ENCODE results near the gene TIMM50.

DNA sequence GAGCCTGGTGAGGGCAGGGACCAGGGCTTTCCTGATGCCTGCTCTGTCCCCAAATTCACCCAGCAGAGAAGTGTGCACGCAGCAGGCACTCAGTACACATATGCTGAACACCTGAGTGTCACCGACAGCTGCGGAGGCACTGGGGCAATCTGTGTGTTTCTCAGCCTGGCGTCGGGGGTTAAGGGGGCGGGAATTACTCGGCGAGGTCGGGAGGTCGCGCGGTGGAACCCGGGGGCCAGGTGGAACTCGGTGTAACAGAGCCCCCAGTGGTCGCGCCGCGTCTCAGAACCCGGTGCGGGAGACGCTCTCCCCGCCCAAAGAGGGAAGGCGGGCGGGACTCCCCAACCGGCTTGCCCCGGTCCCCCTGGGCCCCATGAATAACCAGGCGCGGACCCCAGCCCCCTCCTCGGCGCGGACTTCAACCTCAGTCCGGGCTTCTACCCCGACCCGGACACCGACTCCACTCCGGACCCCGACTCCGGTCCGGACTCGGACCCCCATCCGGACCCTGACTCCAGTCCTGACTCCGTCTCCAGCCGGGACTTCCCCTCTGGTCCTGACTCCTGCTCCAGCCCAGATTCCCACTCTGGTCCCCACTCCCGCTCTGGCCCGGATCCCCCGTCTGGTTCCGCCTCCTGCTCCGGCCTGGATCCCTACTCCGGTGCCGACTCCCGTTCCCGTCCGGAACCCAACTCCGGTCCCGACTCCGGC lies 34.4 kb downstream of the TIMM50 start, which contains the start of gene SELENOV:
- TF ChIP-seq, protein P1, sequence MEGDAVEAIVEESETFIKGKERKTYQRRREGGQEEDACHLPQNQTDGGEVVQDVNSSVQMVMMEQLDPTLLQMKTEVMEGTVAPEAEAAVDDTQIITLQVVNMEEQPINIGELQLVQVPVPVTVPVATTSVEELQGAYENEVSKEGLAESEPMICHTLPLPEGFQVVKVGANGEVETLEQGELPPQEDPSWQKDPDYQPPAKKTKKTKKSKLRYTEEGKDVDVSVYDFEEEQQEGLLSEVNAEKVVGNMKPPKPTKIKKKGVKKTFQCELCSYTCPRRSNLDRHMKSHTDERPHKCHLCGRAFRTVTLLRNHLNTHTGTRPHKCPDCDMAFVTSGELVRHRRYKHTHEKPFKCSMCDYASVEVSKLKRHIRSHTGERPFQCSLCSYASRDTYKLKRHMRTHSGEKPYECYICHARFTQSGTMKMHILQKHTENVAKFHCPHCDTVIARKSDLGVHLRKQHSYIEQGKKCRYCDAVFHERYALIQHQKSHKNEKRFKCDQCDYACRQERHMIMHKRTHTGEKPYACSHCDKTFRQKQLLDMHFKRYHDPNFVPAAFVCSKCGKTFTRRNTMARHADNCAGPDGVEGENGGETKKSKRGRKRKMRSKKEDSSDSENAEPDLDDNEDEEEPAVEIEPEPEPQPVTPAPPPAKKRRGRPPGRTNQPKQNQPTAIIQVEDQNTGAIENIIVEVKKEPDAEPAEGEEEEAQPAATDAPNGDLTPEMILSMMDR (IDR thresholded peaks at IDR 0.05; ENCODE audit: insufficient read depth, low read length, poor library complexity, severe bottlenecking) = no peak
- no peak for TF ChIP-seq EZH2phosphoT487 (conservative IDR thresholded peaks at IDR 0.05; ENCODE audit: low read length)

Measured in SU-DHL-6 (cell line).